HG03432 (cell line): Measurements from ENCODE around the gene NUDT13.

ENCODE experiments used
- ATAC-seq: cut with Tn5 transposase; IDR thresholded peaks from one replicate; pipeline ENCODE4 v1.9.1; 2021; ENCODE audit warnings: mild to moderate bottlenecking, moderate library complexity; ENCODE audit not compliant: unreplicated experiment

NUDT13 gene

DNA sequence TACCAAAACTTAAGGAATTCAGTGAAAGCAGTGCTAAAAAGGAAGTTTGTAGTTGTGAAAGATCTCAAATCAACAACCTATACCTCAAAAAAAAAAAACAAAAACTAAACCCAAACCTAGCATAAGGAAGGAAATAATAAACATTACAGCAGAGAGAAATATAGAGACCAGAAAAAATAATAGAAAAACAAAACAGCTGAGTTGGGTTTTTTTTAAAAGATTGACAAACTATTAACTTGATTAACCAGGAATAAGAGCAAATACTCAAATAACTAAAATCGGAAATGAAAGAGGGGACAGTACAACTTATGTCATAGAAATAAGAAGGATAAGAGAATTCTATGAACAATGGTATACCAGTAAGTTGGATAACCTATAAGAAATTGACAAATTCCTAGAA lies 50.8 kb downstream of the NUDT13 start:
- ATAC-seq, result no peak

DNA sequence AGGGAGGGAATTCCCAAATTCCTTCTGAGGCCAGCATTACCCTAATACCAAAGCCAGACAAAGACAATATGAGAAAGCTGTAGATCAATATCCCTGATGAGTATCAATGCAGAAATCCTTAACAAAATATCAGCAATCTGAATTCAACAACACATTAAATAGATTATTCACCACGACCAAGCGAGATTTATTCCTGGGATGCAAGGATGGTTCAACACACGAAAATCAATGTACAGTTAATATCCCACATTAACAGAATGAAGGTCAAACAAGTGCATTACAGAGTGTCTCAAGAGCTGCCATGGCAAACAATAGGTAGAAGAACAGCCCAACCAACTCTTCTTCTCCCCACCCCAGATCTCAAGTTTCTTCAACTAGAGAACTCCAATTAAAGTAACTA lies 51.4 kb downstream of the NUDT13 start:
- ATAC-seq, result no peak

DNA sequence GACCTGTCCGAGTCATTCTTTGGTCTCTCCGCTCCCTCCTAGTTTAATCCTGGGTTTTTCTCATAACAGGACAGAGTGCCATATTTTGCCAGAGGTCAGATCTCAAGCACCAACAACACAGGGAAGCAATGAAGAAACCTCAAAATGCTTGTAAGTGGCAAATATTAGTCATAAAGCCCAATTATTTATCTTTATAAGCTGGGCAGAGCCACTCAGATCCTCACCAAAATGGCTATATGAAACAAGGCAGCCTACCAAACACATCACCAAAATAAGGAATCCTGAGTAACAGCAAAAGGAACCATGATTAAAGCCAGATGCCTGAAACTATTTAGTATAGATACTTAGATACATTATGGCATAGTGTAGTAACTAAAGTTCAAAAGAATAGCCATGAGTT lies 52.8 kb downstream of the NUDT13 start:
- ATAC-seq, result no peak

DNA sequence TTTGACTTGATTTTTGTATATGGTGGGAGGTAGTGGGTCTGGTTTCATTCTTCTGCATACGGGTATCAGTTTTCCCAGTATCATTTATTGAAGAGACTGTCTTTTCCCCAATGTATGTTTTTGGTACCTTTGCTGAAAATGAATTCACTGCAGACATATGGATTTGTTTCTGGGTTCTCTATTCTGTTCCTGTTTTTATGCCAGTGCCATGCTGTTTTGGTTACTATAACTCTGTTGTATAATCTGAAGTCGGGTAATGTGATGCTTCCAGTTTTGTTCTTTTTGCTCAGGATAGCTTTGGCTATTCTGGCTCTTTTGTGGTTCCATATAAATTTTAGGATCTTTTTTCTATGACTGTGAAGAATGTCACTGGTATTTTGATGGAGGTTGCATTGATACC lies 56.7 kb downstream of the NUDT13 start:
- no peak for ATAC-seq

DNA sequence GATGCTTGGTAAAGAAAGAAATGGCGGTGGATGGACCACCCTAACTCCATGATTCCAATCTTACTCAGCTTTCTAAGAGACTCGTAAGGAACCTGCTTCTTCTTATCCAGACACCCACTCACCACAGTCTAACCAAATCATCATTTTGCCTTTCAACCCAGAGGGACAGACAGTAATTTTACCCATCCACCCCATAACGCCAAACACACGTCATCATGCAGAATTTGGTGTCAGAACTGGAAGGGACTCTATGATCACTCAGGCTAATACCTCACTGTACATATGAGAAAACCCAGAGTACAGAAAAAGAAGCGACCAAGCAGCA lies 57.2 kb downstream of the NUDT13 start:
- no peak for ATAC-seq

DNA sequence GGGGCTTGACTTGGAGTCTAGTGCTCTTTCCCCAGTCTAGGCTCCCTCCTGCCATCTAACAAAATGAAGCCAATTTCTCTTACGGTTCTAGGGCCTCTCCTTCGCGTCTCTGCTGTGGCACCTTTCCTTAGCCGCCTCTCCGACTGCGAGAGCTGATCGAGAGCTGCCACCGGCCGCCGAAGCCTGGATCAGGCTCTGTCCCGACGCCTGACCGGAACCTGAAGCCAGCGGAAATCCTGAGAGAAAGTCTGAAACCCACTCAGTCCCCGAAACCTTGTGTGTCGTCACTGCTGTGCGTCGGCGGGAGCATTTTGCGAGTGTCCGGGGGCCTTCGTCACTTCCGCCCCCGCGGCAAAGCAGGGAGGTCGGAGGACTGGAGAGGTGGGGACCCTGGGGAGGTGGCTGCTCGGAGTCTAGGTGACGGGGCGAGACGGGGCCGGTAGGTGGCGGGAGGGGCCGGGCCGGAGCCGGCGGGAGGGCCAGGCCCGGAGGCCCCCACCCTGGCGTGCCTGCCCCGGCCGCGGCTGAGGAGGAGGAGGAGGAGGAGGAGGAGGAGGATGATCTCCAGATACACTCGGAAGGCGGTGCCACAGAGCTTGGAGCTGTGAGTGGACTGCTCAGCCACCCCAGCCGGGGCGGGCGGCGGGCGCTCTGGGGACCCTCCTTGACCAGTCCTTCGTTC lies 57.7 kb downstream of the NUDT13 start, which contains the start of the genes ECD and FAM149B1:
Gene ECD (minus strand): TSS at position 226 of the 682 bp plus-strand sequence. CDS start 4,071 bp downstream, outside the sequence.
Gene FAM149B1 (plus strand): TSS at position 337 of the 682 bp plus-strand sequence. CDS start 221 bp downstream, at position 558.
- ATAC-seq, result peak; percentile 95

DNA sequence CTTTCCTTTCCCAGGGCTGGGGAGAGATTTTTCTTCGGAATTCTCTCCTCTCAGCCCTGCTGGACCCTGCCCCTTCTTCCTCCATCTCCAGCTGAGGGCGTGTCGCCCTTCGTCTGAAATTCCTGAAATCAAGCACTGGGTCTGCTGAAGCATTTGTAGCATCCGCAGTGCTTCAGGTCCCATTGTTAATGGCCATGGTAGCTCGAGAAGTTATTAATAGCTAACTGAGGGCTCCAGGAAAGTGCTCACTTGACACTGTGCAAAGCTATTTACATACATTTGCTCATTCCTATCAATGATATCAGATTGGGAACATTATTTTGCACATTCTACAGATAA lies 58.2 kb downstream of the NUDT13 start:
- ATAC-seq, result peak; percentile 21

DNA sequence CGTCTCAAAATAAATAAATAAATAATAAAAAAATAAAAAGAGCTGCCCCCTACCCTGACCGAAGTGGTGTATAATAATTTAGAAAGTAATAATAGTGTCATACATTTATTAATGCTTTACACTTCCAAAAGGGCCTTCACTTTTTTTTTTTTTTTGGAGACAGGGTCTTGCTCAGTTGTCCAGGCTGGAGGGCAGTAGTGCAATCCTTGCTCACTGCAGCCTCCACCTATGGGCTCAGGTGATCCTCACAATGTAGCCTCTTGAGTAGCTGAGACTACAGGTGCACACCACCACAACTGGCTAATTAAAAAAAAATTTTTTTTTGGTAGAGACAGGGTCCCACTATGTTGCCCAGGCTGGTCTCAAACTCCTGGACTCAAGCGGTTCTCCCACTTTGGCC lies 59.1 kb downstream of the NUDT13 start:
- no peak for ATAC-seq

DNA sequence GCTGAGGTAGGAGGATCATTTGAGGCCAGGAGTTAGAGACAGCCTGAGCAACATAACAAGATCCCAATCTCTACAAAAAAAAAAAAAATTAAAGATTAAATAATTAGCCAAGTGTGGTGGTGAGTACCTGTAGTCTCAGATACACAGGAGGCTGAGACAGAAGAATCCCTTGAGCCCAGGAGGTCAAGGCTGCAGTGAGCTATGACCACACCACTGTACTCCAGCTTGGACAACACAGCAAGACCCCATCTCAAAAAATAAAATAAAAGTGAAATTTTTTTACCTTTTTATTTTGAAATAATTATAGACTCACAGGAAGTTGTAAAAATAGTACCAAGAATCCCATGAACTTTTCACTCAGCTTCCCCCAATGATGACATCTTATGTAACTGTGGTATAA lies 62.6 kb downstream of the NUDT13 start:
- no peak for ATAC-seq

DNA sequence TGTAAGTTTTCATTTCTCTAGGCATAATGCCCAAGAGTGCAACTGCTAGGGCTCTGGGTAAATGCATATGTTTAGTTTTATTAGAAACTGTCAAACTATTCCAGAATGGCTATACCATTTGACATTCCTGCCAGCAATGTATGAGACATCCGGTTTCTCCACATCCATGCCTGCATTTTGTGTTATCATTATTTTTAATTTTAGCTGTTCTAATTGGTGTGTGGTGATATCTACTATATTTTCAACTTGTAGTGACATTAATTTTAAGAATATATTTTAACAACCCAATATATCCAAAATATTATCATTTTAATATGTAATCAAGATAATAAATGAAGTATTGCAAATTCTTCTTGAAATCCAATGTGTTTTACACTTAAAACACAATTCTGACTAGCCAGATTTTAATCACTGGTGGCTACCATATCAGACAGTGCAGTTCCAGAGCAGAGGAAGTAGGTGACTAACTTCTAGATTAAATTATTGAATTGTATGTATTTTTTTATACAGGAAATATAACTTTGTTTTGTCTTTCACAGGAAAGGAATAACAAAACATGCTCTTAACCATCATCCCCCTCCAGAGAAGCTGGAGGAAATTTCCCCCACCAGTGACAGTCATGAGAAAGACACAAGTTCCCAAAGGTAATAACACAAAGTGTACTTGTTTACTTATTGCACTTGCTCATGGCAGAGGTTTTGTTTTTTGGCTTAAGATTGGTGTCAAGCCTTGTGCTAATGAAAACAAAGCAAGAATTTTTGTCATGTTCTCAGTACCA lies 64.1 kb downstream of the NUDT13 start:
- ATAC-seq, result no peak
